Measurements from ENCODE around the gene PDE1C. TPM values are rescaled to one million over a fixed set of nuclear protein-coding genes. Genes with fewer than 3 reads are reported as not detected.

Gene PDE1C
- total and polyA plus RNA-seq, 2 donors, result 2.4 to 3.1 TPM

- Histone ChIP-seq H3K4me1 (ENCODE audit: control insufficient read depth in 2 of 2, insufficient read depth in 2 of 2, low read length in 2 of 2) (no peaks in the 10 kb centered on the region), H3K4me3 (ENCODE audit: low read length in 2 of 2) (no peak overlapping the region), H3K27me3 (ENCODE audit: control insufficient read depth in 2 of 2, insufficient read depth in 1 of 2, low read length in 1 of 2) (no peaks in the 10 kb centered on the region), H3K9me3 (ENCODE audit: control insufficient read depth in 2 of 2, insufficient read depth in 1 of 2, low read length in 1 of 2) (no peaks in the 10 kb centered on the region), H3K36me3 (ENCODE audit: control insufficient read depth in 2 of 2, insufficient read depth in 2 of 2, low read length in 1 of 2) (no peaks in the 10 kb centered on the region), H3K27ac (ENCODE audit: low read depth in 1 of 2, low read length in 1 of 2) (no peak overlapping the region)
- DNase-seq (ENCODE audit: low read depth in 6 of 9, low spot score in 9 of 9), result peak in 3 of 9 donors; percentile 1 to 36 (median 19)
- WGBS, result 61% methylated on average over 11 of the region's 11 CpGs
Observed at GRCh38 chr7:31735991-31736982, 333.9 kb downstream of the PDE1C start.

DNA sequence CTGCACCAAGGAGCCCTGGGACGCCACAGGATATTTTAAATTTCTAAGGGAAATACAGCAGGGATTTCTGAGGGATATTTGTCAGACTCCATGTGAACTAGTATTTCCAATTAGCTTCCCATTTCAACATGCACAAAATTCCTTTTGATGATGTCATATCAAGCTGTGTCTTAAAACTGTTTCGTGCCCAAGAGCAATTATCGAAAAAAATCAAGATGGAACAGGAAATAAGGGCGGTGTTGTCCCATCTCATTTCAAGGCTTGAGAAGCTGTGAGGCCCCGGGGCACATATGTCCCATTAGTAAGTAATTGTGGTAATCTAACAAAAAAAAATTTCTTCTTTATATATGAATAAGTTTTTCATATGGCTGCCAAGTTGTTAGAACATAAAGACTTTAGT, 335.8 kb downstream of the PDE1C start:
- no peak for DNase-seq (ENCODE audit: low read depth in 6 of 9, low spot score in 9 of 9)
- H3K9me3 ChIP-seq (ENCODE audit: control insufficient read depth in 2 of 2, insufficient read depth in 1 of 2, low read length in 1 of 2), result no peaks in the 10 kb centered on the region
- no peak overlapping the region for H3K4me3 ChIP-seq (ENCODE audit: low read length in 2 of 2)
- no peaks in the 10 kb centered on the region for H3K27me3 ChIP-seq (ENCODE audit: control insufficient read depth in 2 of 2, insufficient read depth in 1 of 2, low read length in 1 of 2)
- no peaks in the 10 kb centered on the region for H3K4me1 ChIP-seq (ENCODE audit: control insufficient read depth in 2 of 2, insufficient read depth in 2 of 2, low read length in 2 of 2)
- H3K27ac ChIP-seq (ENCODE audit: low read depth in 1 of 2, low read length in 1 of 2), result no peak overlapping the region
- WGBS, result 74% methylated on average over 5 of the region's 5 CpGs
- H3K36me3 ChIP-seq (ENCODE audit: control insufficient read depth in 2 of 2, insufficient read depth in 2 of 2, low read length in 1 of 2), result no peaks in the 10 kb centered on the region

- 69% methylated on average over 3 of the region's 3 CpGs for WGBS
- no peaks in the 10 kb centered on the region for H3K9me3 ChIP-seq (ENCODE audit: control insufficient read depth in 2 of 2, insufficient read depth in 1 of 2, low read length in 1 of 2)
Observed at GRCh38 chr7:31729195-31729804, 340.9 kb downstream of the PDE1C start.

GRCh38 chr7:31724696-31725095, 345.5 kb downstream of the PDE1C start:
- H3K4me3 ChIP-seq (ENCODE audit: low read length in 2 of 2), result no peak overlapping the region
- 96% methylated on average over 3 of the region's 3 CpGs for WGBS

More at GRCh38 chr7:31729195-31729804, 340.9 kb downstream of the PDE1C start:
- no peak for DNase-seq (ENCODE audit: low read depth in 6 of 9, low spot score in 9 of 9)
- no peaks in the 10 kb centered on the region for H3K4me1 ChIP-seq (ENCODE audit: control insufficient read depth in 2 of 2, insufficient read depth in 2 of 2, low read length in 2 of 2)
- no peak overlapping the region for H3K27ac ChIP-seq (ENCODE audit: low read depth in 1 of 2, low read length in 1 of 2)
- H3K36me3 ChIP-seq (ENCODE audit: control insufficient read depth in 2 of 2, insufficient read depth in 2 of 2, low read length in 1 of 2), result no peaks in the 10 kb centered on the region
- H3K27me3 ChIP-seq (ENCODE audit: control insufficient read depth in 2 of 2, insufficient read depth in 1 of 2, low read length in 1 of 2), result no peaks in the 10 kb centered on the region
- no peak overlapping the region for H3K4me3 ChIP-seq (ENCODE audit: low read length in 2 of 2)

DNA sequence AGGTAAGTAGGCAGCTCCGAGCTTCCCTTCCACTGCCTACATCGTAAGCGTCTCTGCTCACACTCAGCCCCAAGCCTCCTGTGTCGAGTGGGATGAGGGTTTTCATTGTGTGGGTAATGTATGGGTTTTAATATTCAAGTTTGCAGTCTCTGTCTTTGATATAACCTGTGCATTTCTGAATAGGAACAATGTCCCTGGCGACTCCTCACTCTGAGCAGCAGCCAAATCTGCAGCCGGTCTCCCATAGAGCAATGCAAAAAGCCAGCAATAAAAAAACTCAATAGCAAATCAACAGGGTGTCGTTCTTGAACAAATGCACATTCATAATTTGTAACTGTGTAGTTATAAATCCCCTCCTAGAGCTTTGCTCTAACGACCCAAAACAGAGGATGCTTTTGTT, 349.8 kb downstream of the PDE1C start:
- H3K36me3 ChIP-seq (ENCODE audit: control insufficient read depth in 2 of 2, insufficient read depth in 2 of 2, low read length in 1 of 2), result no peaks in the 10 kb centered on the region
- WGBS, result 93% methylated on average over 8 of the region's 8 CpGs
- H3K4me3 ChIP-seq (ENCODE audit: low read length in 2 of 2), result no peak overlapping the region
- H3K27ac ChIP-seq (ENCODE audit: low read depth in 1 of 2, low read length in 1 of 2), result no peak overlapping the region
- H3K4me1 ChIP-seq (ENCODE audit: control insufficient read depth in 2 of 2, insufficient read depth in 2 of 2, low read length in 2 of 2), result no peaks in the 10 kb centered on the region
- no peaks in the 10 kb centered on the region for H3K27me3 ChIP-seq (ENCODE audit: control insufficient read depth in 2 of 2, insufficient read depth in 1 of 2, low read length in 1 of 2)
- H3K9me3 ChIP-seq (ENCODE audit: control insufficient read depth in 2 of 2, insufficient read depth in 1 of 2, low read length in 1 of 2), result no peaks in the 10 kb centered on the region
- DNase-seq (ENCODE audit: low read depth in 6 of 9, low spot score in 9 of 9), result no peak

More at GRCh38 chr7:31724696-31725095, 345.5 kb downstream of the PDE1C start:
- Histone ChIP-seq H3K27me3 (ENCODE audit: control insufficient read depth in 2 of 2, insufficient read depth in 1 of 2, low read length in 1 of 2) (no peaks in the 10 kb centered on the region), H3K27ac (ENCODE audit: low read depth in 1 of 2, low read length in 1 of 2) (no peak overlapping the region), H3K9me3 (ENCODE audit: control insufficient read depth in 2 of 2, insufficient read depth in 1 of 2, low read length in 1 of 2) (no peaks in the 10 kb centered on the region), H3K4me1 (ENCODE audit: control insufficient read depth in 2 of 2, insufficient read depth in 2 of 2, low read length in 2 of 2) (no peaks in the 10 kb centered on the region), H3K36me3 (ENCODE audit: control insufficient read depth in 2 of 2, insufficient read depth in 2 of 2, low read length in 1 of 2) (no peaks in the 10 kb centered on the region)
- no peak for DNase-seq (ENCODE audit: low read depth in 6 of 9, low spot score in 9 of 9)

GRCh38 chr7:31716355-31716754, 353.9 kb downstream of the PDE1C start:
- H3K36me3 ChIP-seq (ENCODE audit: control insufficient read depth in 2 of 2, insufficient read depth in 2 of 2, low read length in 1 of 2), result no peaks in the 10 kb centered on the region
- no peaks in the 10 kb centered on the region for H3K27me3 ChIP-seq (ENCODE audit: control insufficient read depth in 2 of 2, insufficient read depth in 1 of 2, low read length in 1 of 2)
- no peaks in the 10 kb centered on the region for H3K4me1 ChIP-seq (ENCODE audit: control insufficient read depth in 2 of 2, insufficient read depth in 2 of 2, low read length in 2 of 2)
- H3K4me3 ChIP-seq (ENCODE audit: low read length in 2 of 2), result no peak overlapping the region
- no peak overlapping the region for H3K27ac ChIP-seq (ENCODE audit: low read depth in 1 of 2, low read length in 1 of 2)
- H3K9me3 ChIP-seq (ENCODE audit: control insufficient read depth in 2 of 2, insufficient read depth in 1 of 2, low read length in 1 of 2), result no peaks in the 10 kb centered on the region
- WGBS, result 64% methylated on average over 1 of the region's 1 CpG
- DNase-seq (ENCODE audit: low read depth in 6 of 9, low spot score in 9 of 9), result no peak

- Histone ChIP-seq H3K4me3 (ENCODE audit: low read length in 2 of 2) (no peak overlapping the region), H3K27ac (ENCODE audit: low read depth in 1 of 2, low read length in 1 of 2) (no peak overlapping the region), H3K9me3 (ENCODE audit: control insufficient read depth in 2 of 2, insufficient read depth in 1 of 2, low read length in 1 of 2) (no peaks in the 10 kb centered on the region), H3K36me3 (ENCODE audit: control insufficient read depth in 2 of 2, insufficient read depth in 2 of 2, low read length in 1 of 2) (no peaks in the 10 kb centered on the region), H3K4me1 (ENCODE audit: control insufficient read depth in 2 of 2, insufficient read depth in 2 of 2, low read length in 2 of 2) (no peaks in the 10 kb centered on the region), H3K27me3 (ENCODE audit: control insufficient read depth in 2 of 2, insufficient read depth in 1 of 2, low read length in 1 of 2) (no peaks in the 10 kb centered on the region)
- DNase-seq (ENCODE audit: low read depth in 6 of 9, low spot score in 9 of 9), result no peak
- WGBS, result 70% methylated on average over 1 of the region's 1 CpG
Observed at GRCh38 chr7:31710171-31710570, 360.0 kb downstream of the PDE1C start.

DNA sequence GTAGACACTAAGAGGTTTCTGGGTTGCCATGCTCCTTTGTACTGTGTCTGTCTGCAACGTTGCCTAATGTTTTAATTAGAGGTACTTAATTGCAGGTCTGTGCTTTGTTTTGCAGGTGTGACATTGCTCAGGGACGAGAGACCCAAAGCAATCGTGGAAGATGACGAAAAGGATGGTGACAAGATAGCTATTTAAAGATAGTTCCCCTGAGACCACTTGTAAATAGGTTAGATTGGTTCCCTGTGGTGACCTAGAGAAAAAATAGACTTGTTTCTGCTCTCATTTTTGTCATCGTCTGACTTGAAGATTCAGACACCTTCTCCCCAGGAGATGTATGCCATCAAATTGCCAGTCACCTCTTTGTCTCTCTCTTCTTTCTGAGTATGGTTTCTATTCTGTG, 363.1 kb downstream of the PDE1C start:
- no peak for DNase-seq (ENCODE audit: low read depth in 6 of 9, low spot score in 9 of 9)
- WGBS, result 50% methylated on average over 5 of the region's 5 CpGs
- H3K4me3 ChIP-seq (ENCODE audit: low read length in 2 of 2), result no peak overlapping the region
- no peak overlapping the region for H3K27ac ChIP-seq (ENCODE audit: low read depth in 1 of 2, low read length in 1 of 2)
- H3K27me3 ChIP-seq (ENCODE audit: control insufficient read depth in 2 of 2, insufficient read depth in 1 of 2, low read length in 1 of 2), result no peaks in the 10 kb centered on the region
- H3K4me1 ChIP-seq (ENCODE audit: control insufficient read depth in 2 of 2, insufficient read depth in 2 of 2, low read length in 2 of 2), result no peaks in the 10 kb centered on the region
- H3K9me3 ChIP-seq (ENCODE audit: control insufficient read depth in 2 of 2, insufficient read depth in 1 of 2, low read length in 1 of 2), result no peaks in the 10 kb centered on the region
- no peaks in the 10 kb centered on the region for H3K36me3 ChIP-seq (ENCODE audit: control insufficient read depth in 2 of 2, insufficient read depth in 2 of 2, low read length in 1 of 2)

GRCh38 chr7:31705377-31705776, 364.8 kb downstream of the PDE1C start:
- no peak overlapping the region for H3K4me3 ChIP-seq (ENCODE audit: low read length in 2 of 2)
- no peaks in the 10 kb centered on the region for H3K4me1 ChIP-seq (ENCODE audit: control insufficient read depth in 2 of 2, insufficient read depth in 2 of 2, low read length in 2 of 2)
- no peak overlapping the region for H3K27ac ChIP-seq (ENCODE audit: low read depth in 1 of 2, low read length in 1 of 2)
- no peak for DNase-seq (ENCODE audit: low read depth in 6 of 9, low spot score in 9 of 9)
- H3K27me3 ChIP-seq (ENCODE audit: control insufficient read depth in 2 of 2, insufficient read depth in 1 of 2, low read length in 1 of 2), result no peaks in the 10 kb centered on the region
- no peaks in the 10 kb centered on the region for H3K9me3 ChIP-seq (ENCODE audit: control insufficient read depth in 2 of 2, insufficient read depth in 1 of 2, low read length in 1 of 2)
- H3K36me3 ChIP-seq (ENCODE audit: control insufficient read depth in 2 of 2, insufficient read depth in 2 of 2, low read length in 1 of 2), result no peaks in the 10 kb centered on the region
- 92% methylated on average over 3 of the region's 3 CpGs for WGBS
